Measurements from ENCODE around the gene SRPRA. TPM values are rescaled to one million over a fixed set of nuclear protein-coding genes. Genes with fewer than 3 reads are reported as not detected.

Gene SRPRA
- total and polyA plus RNA-seq, 4 experiments from 2014 or later = 132 to 176 (median 158) TPM

DNA sequence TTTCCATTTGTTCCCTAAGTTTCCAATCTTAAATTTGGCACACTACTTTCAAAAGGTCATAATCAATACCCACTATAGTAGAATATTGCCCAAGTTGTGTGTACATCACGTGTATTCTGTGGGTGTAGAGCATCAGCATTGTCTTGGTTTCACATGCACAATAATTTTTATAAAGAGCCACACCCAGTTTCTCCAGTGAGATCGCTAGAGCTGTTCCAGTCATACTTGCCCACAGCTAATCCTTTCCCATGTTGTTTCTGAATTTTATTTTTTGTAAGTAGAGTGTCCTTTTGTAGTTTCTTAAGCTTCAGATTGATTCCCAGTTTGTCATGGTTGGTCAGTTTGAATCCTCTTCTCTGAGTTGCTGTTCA is 43.4 kb downstream of the SRPRA start:
- Mint-ChIP-seq H3K27me3 (no peaks in the 10 kb centered on the region), H3K36me3 (peaks cover 4 to 6% of the 10 kb centered on the region in 2 donors), H3K4me3 (no peak overlapping the region), H3K4me1 (peaks cover 0 to 6% (median 4%) of the 10 kb centered on the region in 4 donors), H3K27ac (no peak overlapping the region), H3K9me3 (no peaks in the 10 kb centered on the region)
- Histone ChIP-seq H3K9me3 (ENCODE audit: control insufficient read depth in 1 of 2, low read length in 2 of 2) (no peaks in the 10 kb centered on the region), H3K4me3 (ENCODE audit: low read length in 2 of 2) (no peak overlapping the region), H3K4me1 (ENCODE audit: insufficient read depth, low read length) (no peaks in the 10 kb centered on the region), H3K27me3 (ENCODE audit: insufficient read depth, low read length) (no peaks in the 10 kb centered on the region), H3K27ac (ENCODE audit: low read depth, low read length) (no peak overlapping the region), H3K36me3 (ENCODE audit: insufficient read depth, low read length) (no peaks in the 10 kb centered on the region)
- no peak for DNase-seq
- ChIA-PET CTCF (ENCODE audit: partially characterized antibody) (interaction anchor here (1.1 kb wide), 1 partner anchor 61 kb away, joined by 3 read pairs; no protein-coding TSS in a partner anchor), POLR2A (ENCODE audit: partially characterized antibody) (no interaction called here)
- intact Hi-C loops (cut with micrococcal nuclease) = no loop called here

DNA sequence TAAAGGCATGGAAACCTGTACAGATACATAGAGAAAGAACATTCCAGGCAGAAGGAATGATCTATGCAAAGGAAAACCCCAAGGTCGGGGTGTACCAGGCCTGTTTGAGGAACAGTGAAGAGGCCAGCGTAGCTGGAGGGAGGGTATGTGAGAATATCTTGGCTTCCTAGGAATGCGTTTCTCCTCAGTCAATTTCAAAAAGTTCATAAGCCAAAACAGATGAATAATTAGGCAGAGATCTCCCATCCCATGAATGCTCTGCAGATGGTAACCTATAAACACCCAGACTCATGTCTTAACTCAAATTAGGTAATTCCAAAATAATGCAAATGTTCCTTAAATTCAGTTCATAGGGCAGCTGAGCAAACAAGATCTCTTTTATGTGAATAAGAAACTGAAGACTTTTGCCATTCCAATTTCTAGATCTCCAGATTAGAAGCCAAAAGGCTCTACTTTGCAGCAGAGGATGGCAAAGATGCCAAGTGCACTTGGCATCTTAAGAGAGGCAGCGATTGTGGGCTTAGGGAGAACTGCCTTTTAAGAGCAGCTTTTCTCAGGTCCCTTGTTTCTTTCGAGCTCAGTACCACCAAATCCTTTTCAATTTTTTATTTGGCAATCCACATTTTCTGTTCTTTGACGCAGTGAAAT is 43.9 kb downstream of the SRPRA start:
- no peaks in the 10 kb centered on the region for H3K27me3 Mint-ChIP-seq
- H3K4me1 ChIP-seq (ENCODE audit: insufficient read depth, low read length) = no peaks in the 10 kb centered on the region
- no peak for DNase-seq
- ChIA-PET CTCF (ENCODE audit: partially characterized antibody) (no interaction called here), POLR2A (ENCODE audit: partially characterized antibody) (no interaction called here)
- intact Hi-C loops (cut with micrococcal nuclease) = no loop called here
- no peak overlapping the region for H3K4me3 ChIP-seq (ENCODE audit: low read length in 2 of 2)
- H3K4me1 Mint-ChIP-seq = peaks cover 0 to 5% (median 4%) of the 10 kb centered on the region in 4 donors
- H3K4me3 Mint-ChIP-seq = no peak overlapping the region
- peaks cover 4% of the 10 kb centered on the region in 2 donors for H3K36me3 Mint-ChIP-seq
- H3K9me3 ChIP-seq (ENCODE audit: control insufficient read depth in 1 of 2, low read length in 2 of 2) = no peaks in the 10 kb centered on the region
- no peak overlapping the region for H3K27ac Mint-ChIP-seq
- H3K27me3 ChIP-seq (ENCODE audit: insufficient read depth, low read length) = no peaks in the 10 kb centered on the region
- H3K9me3 Mint-ChIP-seq = no peaks in the 10 kb centered on the region
- H3K36me3 ChIP-seq (ENCODE audit: insufficient read depth, low read length) = no peaks in the 10 kb centered on the region
- H3K27ac ChIP-seq (ENCODE audit: low read depth, low read length) = no peak overlapping the region

DNA sequence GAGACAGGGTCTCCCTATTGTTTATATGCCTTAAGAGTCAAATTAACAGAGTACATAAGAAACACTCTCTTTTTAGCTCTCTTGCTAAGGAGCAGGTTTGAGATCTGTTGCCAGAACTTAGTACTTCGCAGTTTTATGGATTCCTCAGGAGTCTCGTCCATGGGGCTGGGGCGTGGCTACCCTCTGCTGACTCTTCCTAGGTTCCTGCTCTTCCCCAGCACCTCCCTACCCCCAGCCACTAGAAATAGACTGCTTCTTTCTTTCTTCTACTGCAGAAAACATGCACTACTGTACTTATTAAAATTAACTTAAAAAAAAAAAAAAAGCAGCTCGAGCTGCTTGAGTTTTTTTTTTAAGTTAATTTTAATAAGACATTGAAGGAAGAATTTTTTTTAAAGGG is 49.1 kb downstream of the SRPRA start:
- Mint-ChIP-seq H3K4me1 (peaks cover 9 to 14% (median 12%) of the 10 kb centered on the region in 4 donors), H3K27me3 (no peaks in the 10 kb centered on the region), H3K27ac (no peak overlapping the region), H3K9me3 (peaks cover 0 to 2% (median 0%) of the 10 kb centered on the region in 8 donors), H3K36me3 (peaks cover 0 to 4% of the 10 kb centered on the region in 2 donors), H3K4me3 (no peak overlapping the region)
- POLR2A ChIA-PET (ENCODE audit: partially characterized antibody) = interaction anchor here (1.0 kb wide), 1 partner anchor 8 kb away, joined by 3 read pairs; the partner anchor contains the start of genes FAM118B and RPUSD4
- Histone ChIP-seq H3K27ac (ENCODE audit: low read depth, low read length) (no peak overlapping the region), H3K9me3 (ENCODE audit: control insufficient read depth in 1 of 2, low read length in 2 of 2) (no peaks in the 10 kb centered on the region), H3K27me3 (ENCODE audit: insufficient read depth, low read length) (no peaks in the 10 kb centered on the region), H3K4me1 (ENCODE audit: insufficient read depth, low read length) (no peaks in the 10 kb centered on the region), H3K4me3 (ENCODE audit: low read length in 2 of 2) (no peak overlapping the region), H3K36me3 (ENCODE audit: insufficient read depth, low read length) (no peaks in the 10 kb centered on the region)
- no peak for DNase-seq
- intact Hi-C loops (cut with micrococcal nuclease) = no loop called here
- CTCF ChIA-PET (ENCODE audit: partially characterized antibody) = no interaction called here

DNA sequence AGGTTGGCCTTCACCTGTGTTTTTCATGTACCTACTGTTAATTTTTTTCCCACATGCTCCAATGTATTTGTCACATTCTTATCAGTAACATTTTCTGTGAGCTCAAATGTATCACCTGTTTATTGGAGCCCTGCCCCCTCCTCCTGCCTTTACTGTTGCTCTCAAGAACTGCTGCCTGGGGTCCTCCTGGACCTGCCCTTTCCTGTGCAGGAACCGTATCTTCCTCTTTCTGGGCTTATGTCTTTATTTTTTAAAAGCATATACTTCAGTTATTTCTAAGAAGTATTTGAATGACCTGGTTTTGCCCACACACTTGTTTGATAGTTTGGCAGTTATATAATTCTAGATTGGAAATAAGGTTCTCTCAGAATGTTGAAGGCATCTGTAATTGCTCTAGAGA is 51.2 kb downstream of the SRPRA start:
- Histone ChIP-seq H3K27me3 (ENCODE audit: insufficient read depth, low read length) (no peaks in the 10 kb centered on the region), H3K9me3 (ENCODE audit: control insufficient read depth in 1 of 2, low read length in 2 of 2) (no peaks in the 10 kb centered on the region), H3K4me3 (ENCODE audit: low read length in 2 of 2) (no peak overlapping the region), H3K36me3 (ENCODE audit: insufficient read depth, low read length) (no peaks in the 10 kb centered on the region), H3K4me1 (ENCODE audit: insufficient read depth, low read length) (peaks cover 10% of the 10 kb centered on the region), H3K27ac (ENCODE audit: low read depth, low read length) (no peak overlapping the region)
- H3K4me3 Mint-ChIP-seq = no peak overlapping the region
- peaks cover 15 to 22% (median 19%) of the 10 kb centered on the region in 4 donors for H3K4me1 Mint-ChIP-seq
- peak overlapping the region in 2 of 7 donors; percentile 42 to 57 for H3K27ac Mint-ChIP-seq
- ChIA-PET CTCF (ENCODE audit: partially characterized antibody) (no interaction called here), POLR2A (ENCODE audit: partially characterized antibody) (no interaction called here)
- peaks cover 0 to 2% (median 0%) of the 10 kb centered on the region in 8 donors for H3K9me3 Mint-ChIP-seq
- H3K27me3 Mint-ChIP-seq = no peaks in the 10 kb centered on the region
- intact Hi-C loops (cut with micrococcal nuclease) = no loop called here
- H3K36me3 Mint-ChIP-seq = peaks cover 0 to 4% of the 10 kb centered on the region in 2 donors
- no peak for DNase-seq

DNA sequence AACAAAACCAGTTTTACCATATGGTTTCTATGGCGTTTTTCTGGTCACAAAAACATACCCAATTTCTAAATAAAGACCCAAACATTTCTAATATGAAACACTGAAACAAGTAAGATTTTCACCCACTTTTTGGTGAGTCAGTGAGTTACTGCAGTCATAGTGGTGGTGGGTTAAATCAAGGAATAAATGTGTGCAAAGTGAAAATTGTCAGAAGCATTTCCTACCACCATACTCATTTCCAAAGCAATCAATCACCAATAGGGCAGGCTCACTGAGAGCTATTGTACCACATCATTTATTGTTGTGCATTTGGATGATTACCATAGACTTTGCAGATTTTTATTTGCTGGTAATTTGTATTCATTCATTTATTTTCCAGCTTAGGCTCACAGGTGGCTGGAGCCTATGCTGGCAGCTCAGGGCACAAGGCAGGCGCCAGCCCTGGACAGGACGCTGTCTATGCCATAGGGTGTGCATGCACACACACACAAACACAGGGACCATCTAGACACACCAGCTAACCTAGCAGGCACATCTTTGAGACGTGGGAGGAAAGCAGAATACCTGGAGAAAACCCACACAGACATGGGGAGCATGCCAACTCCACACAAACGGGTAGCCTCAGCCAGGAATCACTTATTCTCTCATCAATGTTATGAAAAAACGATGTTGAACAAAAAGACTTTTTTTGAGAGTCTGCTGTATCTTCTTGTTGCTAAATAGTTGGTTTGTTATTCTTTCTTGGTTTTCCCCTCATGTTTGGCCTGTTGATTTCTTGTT is 52.0 kb downstream of the SRPRA start:
- Histone ChIP-seq H3K4me1 (ENCODE audit: insufficient read depth, low read length) (peaks cover 15% of the 10 kb centered on the region), H3K36me3 (ENCODE audit: insufficient read depth, low read length) (no peaks in the 10 kb centered on the region), H3K4me3 (ENCODE audit: low read length in 2 of 2) (no peak overlapping the region), H3K27ac (ENCODE audit: low read depth, low read length) (no peak overlapping the region), H3K27me3 (ENCODE audit: insufficient read depth, low read length) (no peaks in the 10 kb centered on the region), H3K9me3 (ENCODE audit: control insufficient read depth in 1 of 2, low read length in 2 of 2) (no peaks in the 10 kb centered on the region)
- peaks cover 4% of the 10 kb centered on the region in 2 donors for H3K36me3 Mint-ChIP-seq
- CTCF ChIA-PET (ENCODE audit: partially characterized antibody) = no interaction called here
- intact Hi-C loops (cut with micrococcal nuclease) = no loop called here
- DNase-seq = no peak
- H3K4me3 Mint-ChIP-seq = no peak overlapping the region
- H3K27ac Mint-ChIP-seq = peak overlapping the region in 1 of 7 donors; percentile 29
- H3K27me3 Mint-ChIP-seq = no peaks in the 10 kb centered on the region
- H3K4me1 Mint-ChIP-seq = peaks cover 22 to 30% (median 26%) of the 10 kb centered on the region in 4 donors
- peaks cover 0 to 2% (median 0%) of the 10 kb centered on the region in 8 donors for H3K9me3 Mint-ChIP-seq
- POLR2A ChIA-PET (ENCODE audit: partially characterized antibody) = no interaction called here

DNA sequence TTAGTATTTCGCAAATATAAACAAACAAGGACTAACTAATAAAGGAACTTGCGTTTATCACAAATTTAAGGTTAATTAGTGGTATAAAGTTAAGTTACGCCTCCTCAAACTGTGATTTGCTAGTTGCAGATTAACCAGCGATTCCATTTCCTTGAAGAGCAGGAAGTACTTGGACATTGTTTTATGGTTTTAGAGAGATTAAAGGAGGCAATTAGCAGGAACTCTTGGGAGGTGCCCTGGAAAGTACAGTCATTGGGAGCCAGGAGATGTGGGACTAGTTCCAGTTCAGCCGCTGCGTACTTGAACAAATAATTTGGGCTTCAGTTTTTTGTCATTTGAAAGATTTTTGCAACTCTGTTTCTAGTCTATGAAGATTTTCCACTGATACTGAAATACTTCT is 53.9 kb downstream of the SRPRA start:
- CTCF ChIA-PET (ENCODE audit: partially characterized antibody) = interaction anchor here (0.7 kb wide), 3 partner anchors 47 to 1468 kb away, joined by 3 read pairs; no protein-coding TSS in a partner anchor
- no peaks in the 10 kb centered on the region for H3K27me3 Mint-ChIP-seq
- Histone ChIP-seq H3K9me3 (ENCODE audit: control insufficient read depth in 1 of 2, low read length in 2 of 2) (no peaks in the 10 kb centered on the region), H3K36me3 (ENCODE audit: insufficient read depth, low read length) (no peaks in the 10 kb centered on the region), H3K4me3 (ENCODE audit: low read length in 2 of 2) (no peak overlapping the region), H3K27me3 (ENCODE audit: insufficient read depth, low read length) (no peaks in the 10 kb centered on the region), H3K27ac (ENCODE audit: low read depth, low read length) (no peak overlapping the region), H3K4me1 (ENCODE audit: insufficient read depth, low read length) (peaks cover 24% of the 10 kb centered on the region)
- no peak overlapping the region for H3K27ac Mint-ChIP-seq
- H3K4me1 Mint-ChIP-seq = peaks cover 30 to 45% (median 37%) of the 10 kb centered on the region in 4 donors
- H3K36me3 Mint-ChIP-seq = peaks cover 6 to 18% of the 10 kb centered on the region in 2 donors
- peaks cover 0 to 2% (median 0%) of the 10 kb centered on the region in 8 donors for H3K9me3 Mint-ChIP-seq
- intact Hi-C loops (cut with micrococcal nuclease) = loop anchor here (5.0 kb wide), 2 partner anchors 87 to 1263 kb away; partner anchors contain the start of genes CCDC15 and DCPS
- no peak overlapping the region for H3K4me3 Mint-ChIP-seq
- no peak for DNase-seq
- POLR2A ChIA-PET (ENCODE audit: partially characterized antibody) = no interaction called here

DNA sequence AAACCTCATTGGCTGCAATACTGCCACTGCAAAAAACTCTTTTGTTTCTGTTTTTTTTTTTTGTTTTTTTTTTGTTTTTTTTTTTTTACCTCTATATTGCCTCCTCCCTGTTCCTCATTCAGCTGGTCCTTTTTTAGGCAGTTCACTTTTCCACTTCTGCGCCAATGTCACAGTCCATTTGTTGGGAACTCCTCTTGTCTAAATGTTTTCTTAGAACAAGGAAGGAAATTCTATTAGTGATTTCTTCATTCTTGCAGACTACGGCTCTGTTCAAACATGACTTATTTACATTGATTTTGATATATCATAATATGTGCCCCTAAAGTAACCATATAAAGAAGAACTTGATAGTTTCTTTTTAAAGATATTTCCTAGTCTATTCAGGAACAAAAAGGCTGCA is 54.3 kb downstream of the SRPRA start:
- Mint-ChIP-seq H3K4me3 (peak overlapping the region in 1 of 8 donors; percentile 14), H3K27ac (no peak overlapping the region), H3K36me3 (peaks cover 7 to 22% of the 10 kb centered on the region in 2 donors), H3K9me3 (peaks cover 0 to 2% (median 0%) of the 10 kb centered on the region in 8 donors), H3K4me1 (peaks cover 30 to 49% (median 39%) of the 10 kb centered on the region in 4 donors), H3K27me3 (no peaks in the 10 kb centered on the region)
- POLR2A ChIA-PET (ENCODE audit: partially characterized antibody) = no interaction called here
- no peaks in the 10 kb centered on the region for H3K27me3 ChIP-seq (ENCODE audit: insufficient read depth, low read length)
- intact Hi-C loops (cut with micrococcal nuclease) = loop anchor here (5.0 kb wide), 2 partner anchors 88 to 1262 kb away; partner anchors contain the start of genes CCDC15 and DCPS
- peaks cover 24% of the 10 kb centered on the region for H3K4me1 ChIP-seq (ENCODE audit: insufficient read depth, low read length)
- H3K4me3 ChIP-seq (ENCODE audit: low read length in 2 of 2) = no peak overlapping the region
- H3K36me3 ChIP-seq (ENCODE audit: insufficient read depth, low read length) = no peaks in the 10 kb centered on the region
- H3K27ac ChIP-seq (ENCODE audit: low read depth, low read length) = no peak overlapping the region
- H3K9me3 ChIP-seq (ENCODE audit: control insufficient read depth in 1 of 2, low read length in 2 of 2) = no peaks in the 10 kb centered on the region
- CTCF ChIA-PET (ENCODE audit: partially characterized antibody) = interaction anchor here (0.7 kb wide), 1 partner anchor 48 kb away, joined by 3 read pairs; no protein-coding TSS in a partner anchor
- DNase-seq = no peak
